OCI-LY1 (cell line): ENCODE results near the gene ZP2.

Experiments used
- H2AFZ ChIP-seq: fragments of 200-600 bp; sonication (generic), shearing (Covaris generic); 2 replicates; pipeline ENCODE4 v1.6.0; 2014; ENCODE audit warnings: antibody characterized with exemption, mild to moderate bottlenecking, low read length
- H3F3A ChIP-seq: fragments of 200-600 bp; sonication (generic), shearing (Covaris generic); 2 replicates; pipeline ENCODE4 v1.6.0; 2014; ENCODE audit warnings: mild to moderate bottlenecking, antibody characterized with exemption, low read length, moderate library complexity; ENCODE audit not compliant: insufficient read depth
- H3K27ac ChIP-seq: fragments of 200-600 bp; sonication (generic); 2 replicates; pipeline ENCODE4 v1.5.1; 2014; ENCODE audit warnings: low read length, mixed run types, mild to moderate bottlenecking, low read depth; ENCODE audit not compliant: poor library complexity, severe bottlenecking
- H3K27me3 ChIP-seq: fragments of 200-600 bp; sonication (generic); 2 replicates; pipeline ENCODE4 v1.6.0; 2014; ENCODE audit warnings: antibody characterized with exemption, mild to moderate bottlenecking, low read length, moderate library complexity; ENCODE audit not compliant: insufficient read depth
- H3K36me3 ChIP-seq: fragments of 200-600 bp; sonication (generic); 2 replicates; pipeline ENCODE4 v1.6.1; 2014; ENCODE audit warnings: mild to moderate bottlenecking, antibody characterized with exemption, low read length, moderate library complexity, mixed read lengths; ENCODE audit not compliant: insufficient read depth
- H3K4me1 ChIP-seq: fragments of 200-600 bp; sonication (generic); 2 replicates; pipeline ENCODE4 v1.5.1; 2014; ENCODE audit warnings: mild to moderate bottlenecking, low read length, moderate library complexity; ENCODE audit not compliant: insufficient read depth, severe bottlenecking
- H3K4me2 ChIP-seq: fragments of 200-600 bp; sonication (generic), shearing (Covaris generic); 2 replicates; pipeline ENCODE4 v1.6.1; 2014; ENCODE audit warnings: low read length
- H3K4me3 ChIP-seq: fragments of 200-600 bp; sonication (generic); 2 replicates; pipeline ENCODE4 v1.5.1; 2014; ENCODE audit warnings: low read length, low read depth, mild to moderate bottlenecking, mixed read lengths; ENCODE audit not compliant: poor library complexity, severe bottlenecking
- H3K79me2 ChIP-seq: fragments of 200-600 bp; shearing (Covaris generic); 2 replicates; pipeline ENCODE4 v1.6.1; 2016; ENCODE audit warnings: mixed run types, low read length, mixed read lengths; ENCODE audit not compliant: insufficient read depth
- H3K9ac ChIP-seq: fragments of 200-600 bp; sonication (generic), shearing (Covaris generic); 2 replicates; pipeline ENCODE4 v1.6.1; 2014; ENCODE audit warnings: mild to moderate bottlenecking, low read length, mixed read lengths
- H3K9me2 ChIP-seq: fragments of 200-600 bp; sonication (generic), shearing (Covaris generic); 2 replicates; pipeline ENCODE4 v1.6.1; 2014; ENCODE audit warnings: low read depth, mild to moderate bottlenecking, low read length, mixed read lengths
- H3K9me3 ChIP-seq: fragments of 200-600 bp; shearing (Covaris generic); 2 replicates; pipeline ENCODE4 v1.6.1; 2014; ENCODE audit warnings: low read length, mixed read lengths
- H4K20me1 ChIP-seq: fragments of 200-600 bp; sonication (generic), shearing (Covaris generic); 2 replicates; pipeline ENCODE4 v1.6.0; 2016; ENCODE audit warnings: mild to moderate bottlenecking, low read length; ENCODE audit not compliant: insufficient read depth
- EZH2 ChIP-seq: fragments of 200-600 bp; sonication (generic), shearing (Covaris generic); IDR thresholded peaks from 2 replicates; pipeline ENCODE4 v1.8.0; 2017; ENCODE audit warnings: borderline replicate concordance, mixed run types, mild to moderate bottlenecking, antibody characterized with exemption, low read length, moderate library complexity, mixed read lengths
- TF ChIP-seq, protein P1 (sequence below): fragments of 200-600 bp; sonication (generic), shearing (Covaris generic); IDR thresholded peaks from 2 replicates; pipeline ENCODE4 v1.5.1; 2017; ENCODE audit warnings: mild to moderate bottlenecking, antibody characterized with exemption, low read length, moderate library complexity, mixed read lengths

ZP2 gene

DNA sequence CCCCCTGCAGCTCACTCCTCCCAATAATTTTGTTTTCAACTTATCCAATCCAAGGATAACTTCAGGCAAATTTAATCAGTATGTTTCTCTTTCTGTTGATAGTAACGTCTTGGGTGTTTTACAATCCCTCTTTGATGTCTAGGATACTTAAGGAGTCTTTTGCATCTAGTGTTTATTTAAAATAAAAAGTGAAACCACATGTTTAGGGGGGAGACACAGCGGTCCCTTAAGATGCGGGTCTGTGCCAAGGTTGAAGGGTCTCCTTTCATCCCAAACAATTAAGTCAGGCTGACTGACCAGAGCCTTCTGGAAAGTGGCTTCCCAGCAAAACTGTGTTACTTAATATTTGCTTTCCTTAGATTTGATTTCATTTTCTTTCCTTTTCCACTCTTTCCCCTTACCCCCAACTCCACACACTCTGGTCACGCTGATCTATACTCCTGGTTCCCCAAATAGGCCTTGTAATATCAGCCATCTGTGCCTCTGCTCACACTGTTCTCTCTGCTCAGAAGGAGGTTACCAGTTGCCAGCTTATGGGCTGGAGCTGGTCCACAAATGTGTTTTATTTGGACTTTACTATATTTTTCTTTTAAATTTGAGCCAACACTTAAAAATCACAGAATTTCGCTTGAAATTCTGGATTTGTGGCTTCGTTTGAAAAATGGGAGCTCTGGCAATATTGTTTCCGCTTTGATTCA, 33.3 kb upstream of the ZP2 start:
- no peak overlapping the region for H3K4me3 ChIP-seq
- no peaks in the 10 kb centered on the region for H3K27me3 ChIP-seq
- TF ChIP-seq, protein P1, sequence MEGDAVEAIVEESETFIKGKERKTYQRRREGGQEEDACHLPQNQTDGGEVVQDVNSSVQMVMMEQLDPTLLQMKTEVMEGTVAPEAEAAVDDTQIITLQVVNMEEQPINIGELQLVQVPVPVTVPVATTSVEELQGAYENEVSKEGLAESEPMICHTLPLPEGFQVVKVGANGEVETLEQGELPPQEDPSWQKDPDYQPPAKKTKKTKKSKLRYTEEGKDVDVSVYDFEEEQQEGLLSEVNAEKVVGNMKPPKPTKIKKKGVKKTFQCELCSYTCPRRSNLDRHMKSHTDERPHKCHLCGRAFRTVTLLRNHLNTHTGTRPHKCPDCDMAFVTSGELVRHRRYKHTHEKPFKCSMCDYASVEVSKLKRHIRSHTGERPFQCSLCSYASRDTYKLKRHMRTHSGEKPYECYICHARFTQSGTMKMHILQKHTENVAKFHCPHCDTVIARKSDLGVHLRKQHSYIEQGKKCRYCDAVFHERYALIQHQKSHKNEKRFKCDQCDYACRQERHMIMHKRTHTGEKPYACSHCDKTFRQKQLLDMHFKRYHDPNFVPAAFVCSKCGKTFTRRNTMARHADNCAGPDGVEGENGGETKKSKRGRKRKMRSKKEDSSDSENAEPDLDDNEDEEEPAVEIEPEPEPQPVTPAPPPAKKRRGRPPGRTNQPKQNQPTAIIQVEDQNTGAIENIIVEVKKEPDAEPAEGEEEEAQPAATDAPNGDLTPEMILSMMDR: no peak
- TF ChIP-seq EZH2: no peak
- no peaks in the 10 kb centered on the region for H3K9me2 ChIP-seq
- no peaks in the 10 kb centered on the region for H3K9me3 ChIP-seq
- H3K27ac ChIP-seq: no peak overlapping the region
- H3K9ac ChIP-seq: no peak overlapping the region
- no peaks in the 10 kb centered on the region for H3F3A ChIP-seq
- H3K4me2 ChIP-seq: no peak overlapping the region
- no peaks in the 10 kb centered on the region for H4K20me1 ChIP-seq
- no peaks in the 10 kb centered on the region for H3K79me2 ChIP-seq
- H3K4me1 ChIP-seq: no peaks in the 10 kb centered on the region
- no peak overlapping the region for H2AFZ ChIP-seq
- H3K36me3 ChIP-seq: no peaks in the 10 kb centered on the region

DNA sequence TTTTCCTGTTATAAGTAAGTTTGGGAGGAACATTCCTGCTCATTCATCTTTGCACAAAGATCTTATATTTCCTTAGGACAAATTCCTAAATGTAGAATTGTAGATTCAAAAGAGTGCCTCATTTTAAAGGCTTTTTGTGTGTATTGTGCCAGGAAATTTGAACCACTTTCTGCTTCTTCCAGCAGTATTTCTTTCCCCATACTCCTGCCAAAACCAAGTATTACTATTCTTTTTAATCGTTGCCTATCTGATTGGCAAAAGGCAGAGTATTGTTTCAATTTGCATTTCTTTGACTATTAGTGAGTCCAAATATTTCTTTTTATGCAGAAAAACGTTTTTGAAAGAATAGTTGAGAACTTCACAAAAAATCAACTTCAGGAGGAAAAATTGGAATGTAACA, 31.4 kb upstream of the ZP2 start:
- H3K27ac ChIP-seq: no peak overlapping the region
- no peaks in the 10 kb centered on the region for H3K4me1 ChIP-seq
- H2AFZ ChIP-seq: no peak overlapping the region
- H3K9me2 ChIP-seq: no peaks in the 10 kb centered on the region
- no peaks in the 10 kb centered on the region for H3F3A ChIP-seq
- TF ChIP-seq EZH2: no peak
- TF ChIP-seq, protein P1: no peak
- no peaks in the 10 kb centered on the region for H3K27me3 ChIP-seq
- no peak overlapping the region for H3K4me2 ChIP-seq
- H3K9ac ChIP-seq: no peak overlapping the region
- no peaks in the 10 kb centered on the region for H3K9me3 ChIP-seq
- no peaks in the 10 kb centered on the region for H3K79me2 ChIP-seq
- H3K4me3 ChIP-seq: no peak overlapping the region
- no peaks in the 10 kb centered on the region for H3K36me3 ChIP-seq
- no peaks in the 10 kb centered on the region for H4K20me1 ChIP-seq

DNA sequence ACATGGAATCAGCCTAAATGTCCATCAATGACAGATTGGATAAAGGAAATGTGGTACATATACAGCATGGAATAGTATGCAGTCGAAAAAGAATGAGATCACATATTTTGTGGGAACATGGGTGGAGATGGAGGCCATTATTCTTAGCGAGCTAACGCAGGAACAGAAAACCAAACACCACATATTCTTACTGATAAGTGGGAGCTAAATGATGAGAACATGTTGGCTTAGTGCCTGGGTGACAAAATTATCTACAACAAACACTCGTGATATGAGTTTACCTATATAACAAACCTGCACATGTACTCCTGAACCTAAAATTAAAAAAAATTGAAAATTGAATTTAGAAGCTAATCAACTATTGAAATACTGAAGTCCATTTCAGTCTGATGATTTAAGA, 28.3 kb upstream of the ZP2 start:
- H3K27me3 ChIP-seq: no peaks in the 10 kb centered on the region
- H2AFZ ChIP-seq: no peak overlapping the region

More for the DNA sequence above, 28.3 kb upstream of the ZP2 start:
- H3K36me3 ChIP-seq: no peaks in the 10 kb centered on the region
- no peak overlapping the region for H3K27ac ChIP-seq
- no peaks in the 10 kb centered on the region for H3K79me2 ChIP-seq
- H3K9me3 ChIP-seq: no peaks in the 10 kb centered on the region
- H3K9me2 ChIP-seq: no peaks in the 10 kb centered on the region
- H3K9ac ChIP-seq: no peak overlapping the region
- TF ChIP-seq, protein P1: no peak
- no peak for TF ChIP-seq EZH2
- H3F3A ChIP-seq: no peaks in the 10 kb centered on the region
- no peak overlapping the region for H3K4me3 ChIP-seq
- H3K4me1 ChIP-seq: no peaks in the 10 kb centered on the region
- no peaks in the 10 kb centered on the region for H4K20me1 ChIP-seq
- H3K4me2 ChIP-seq: no peak overlapping the region
